OCI-LY1 (cell line): ENCODE results near the gene RBM38.

Experiments used
- H2AFZ ChIP-seq: fragments of 200-600 bp; sonication (generic), shearing (Covaris generic); 2 replicates; pipeline ENCODE4 v1.6.0; 2014; ENCODE audit warnings: antibody characterized with exemption, mild to moderate bottlenecking, low read length
- H3F3A ChIP-seq: fragments of 200-600 bp; sonication (generic), shearing (Covaris generic); 2 replicates; pipeline ENCODE4 v1.6.0; 2014; ENCODE audit warnings: mild to moderate bottlenecking, antibody characterized with exemption, low read length, moderate library complexity; ENCODE audit not compliant: insufficient read depth
- H3K27ac ChIP-seq: fragments of 200-600 bp; sonication (generic); 2 replicates; pipeline ENCODE4 v1.5.1; 2014; ENCODE audit warnings: low read length, mixed run types, mild to moderate bottlenecking, low read depth; ENCODE audit not compliant: poor library complexity, severe bottlenecking
- H3K27me3 ChIP-seq: fragments of 200-600 bp; sonication (generic); 2 replicates; pipeline ENCODE4 v1.6.0; 2014; ENCODE audit warnings: antibody characterized with exemption, mild to moderate bottlenecking, low read length, moderate library complexity; ENCODE audit not compliant: insufficient read depth
- H3K36me3 ChIP-seq: fragments of 200-600 bp; sonication (generic); 2 replicates; pipeline ENCODE4 v1.6.1; 2014; ENCODE audit warnings: mild to moderate bottlenecking, antibody characterized with exemption, low read length, moderate library complexity, mixed read lengths; ENCODE audit not compliant: insufficient read depth
- H3K4me1 ChIP-seq: fragments of 200-600 bp; sonication (generic); 2 replicates; pipeline ENCODE4 v1.5.1; 2014; ENCODE audit warnings: mild to moderate bottlenecking, low read length, moderate library complexity; ENCODE audit not compliant: insufficient read depth, severe bottlenecking
- H3K4me2 ChIP-seq: fragments of 200-600 bp; sonication (generic), shearing (Covaris generic); 2 replicates; pipeline ENCODE4 v1.6.1; 2014; ENCODE audit warnings: low read length
- H3K4me3 ChIP-seq: fragments of 200-600 bp; sonication (generic); 2 replicates; pipeline ENCODE4 v1.5.1; 2014; ENCODE audit warnings: low read length, low read depth, mild to moderate bottlenecking, mixed read lengths; ENCODE audit not compliant: poor library complexity, severe bottlenecking
- H3K79me2 ChIP-seq: fragments of 200-600 bp; shearing (Covaris generic); 2 replicates; pipeline ENCODE4 v1.6.1; 2016; ENCODE audit warnings: mixed run types, low read length, mixed read lengths; ENCODE audit not compliant: insufficient read depth
- H3K9ac ChIP-seq: fragments of 200-600 bp; sonication (generic), shearing (Covaris generic); 2 replicates; pipeline ENCODE4 v1.6.1; 2014; ENCODE audit warnings: mild to moderate bottlenecking, low read length, mixed read lengths
- H3K9me2 ChIP-seq: fragments of 200-600 bp; sonication (generic), shearing (Covaris generic); 2 replicates; pipeline ENCODE4 v1.6.1; 2014; ENCODE audit warnings: low read depth, mild to moderate bottlenecking, low read length, mixed read lengths
- H3K9me3 ChIP-seq: fragments of 200-600 bp; shearing (Covaris generic); 2 replicates; pipeline ENCODE4 v1.6.1; 2014; ENCODE audit warnings: low read length, mixed read lengths
- H4K20me1 ChIP-seq: fragments of 200-600 bp; sonication (generic), shearing (Covaris generic); 2 replicates; pipeline ENCODE4 v1.6.0; 2016; ENCODE audit warnings: mild to moderate bottlenecking, low read length; ENCODE audit not compliant: insufficient read depth
- CTCF ChIP-seq: fragments of 200-600 bp; sonication (generic), shearing (Covaris generic); IDR thresholded peaks from 2 replicates; pipeline ENCODE4 v1.5.1; 2017; ENCODE audit warnings: mild to moderate bottlenecking, antibody characterized with exemption, low read length, moderate library complexity, mixed read lengths
- EZH2 ChIP-seq: fragments of 200-600 bp; sonication (generic), shearing (Covaris generic); IDR thresholded peaks from 2 replicates; pipeline ENCODE4 v1.8.0; 2017; ENCODE audit warnings: borderline replicate concordance, mixed run types, mild to moderate bottlenecking, antibody characterized with exemption, low read length, moderate library complexity, mixed read lengths

Gene RBM38

GRCh38 chr20:57408131-57408530 is 16.9 kb downstream of the RBM38 start:
- Histone ChIP-seq H3K27me3 (no peaks in the 10 kb centered on the region), H3K4me3 (no peak overlapping the region), H3K4me1 (no peaks in the 10 kb centered on the region), H3K9me2 (no peaks in the 10 kb centered on the region), H3K36me3 (peaks cover 69% of the 10 kb centered on the region), H3K9ac (no peak overlapping the region), H3K27ac (no peak overlapping the region), H3K4me2 (no peak overlapping the region), H3K9me3 (no peaks in the 10 kb centered on the region), H2AFZ (no peak overlapping the region), H3K79me2 (no peaks in the 10 kb centered on the region), H3F3A (peaks cover 5% of the 10 kb centered on the region; the same call in 1 of the 2 replicates), H4K20me1 (no peaks in the 10 kb centered on the region)
- TF ChIP-seq CTCF (no peak), EZH2 (no peak)

DNA sequence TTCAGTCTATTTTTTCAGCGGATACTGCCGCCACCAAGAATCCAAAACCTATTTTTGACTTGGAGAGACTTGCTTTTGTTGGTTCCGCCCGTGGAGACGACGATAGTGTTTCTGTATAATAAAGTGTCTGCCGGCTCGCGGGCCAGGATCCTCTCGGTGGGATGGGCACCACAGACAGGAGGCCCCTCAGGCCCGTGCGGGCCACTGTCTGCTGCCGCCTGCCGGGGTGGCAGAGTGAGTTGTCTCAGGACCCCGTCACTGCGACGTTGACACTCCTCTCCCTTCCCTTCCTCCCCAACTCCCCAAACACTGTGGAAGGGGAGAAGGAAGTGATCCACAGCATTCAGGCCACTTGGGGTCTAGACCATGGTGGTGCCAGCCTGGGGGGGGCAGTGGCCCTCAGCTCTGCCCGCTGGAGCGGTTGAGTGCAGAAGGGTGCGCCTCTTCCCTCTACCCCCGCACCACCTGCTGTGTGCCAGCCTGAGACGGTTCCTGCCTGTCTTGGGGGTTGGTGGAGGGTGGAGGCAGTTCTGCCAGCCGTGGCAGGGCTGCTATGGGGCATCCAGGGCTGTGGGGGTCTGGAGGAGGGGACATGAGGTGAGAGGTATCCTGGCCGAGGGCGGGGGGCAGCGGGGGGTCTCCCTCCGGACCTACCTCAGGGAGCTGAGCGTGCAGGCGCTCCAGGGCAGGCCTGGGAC is 17.5 kb downstream of the RBM38 start:
- Histone ChIP-seq H4K20me1 (no peaks in the 10 kb centered on the region), H3K9ac (no peak overlapping the region), H3K9me3 (no peaks in the 10 kb centered on the region), H3K9me2 (no peaks in the 10 kb centered on the region), H3F3A (peaks cover 5% of the 10 kb centered on the region; the same call in 1 of the 2 replicates), H3K4me3 (no peak overlapping the region), H3K4me1 (no peaks in the 10 kb centered on the region), H3K79me2 (no peaks in the 10 kb centered on the region), H3K27me3 (no peaks in the 10 kb centered on the region), H2AFZ (no peak overlapping the region), H3K4me2 (no peak overlapping the region), H3K36me3 (peaks cover 64% of the 10 kb centered on the region), H3K27ac (no peak overlapping the region)
- TF ChIP-seq EZH2 (no peak), CTCF (no peak)

DNA sequence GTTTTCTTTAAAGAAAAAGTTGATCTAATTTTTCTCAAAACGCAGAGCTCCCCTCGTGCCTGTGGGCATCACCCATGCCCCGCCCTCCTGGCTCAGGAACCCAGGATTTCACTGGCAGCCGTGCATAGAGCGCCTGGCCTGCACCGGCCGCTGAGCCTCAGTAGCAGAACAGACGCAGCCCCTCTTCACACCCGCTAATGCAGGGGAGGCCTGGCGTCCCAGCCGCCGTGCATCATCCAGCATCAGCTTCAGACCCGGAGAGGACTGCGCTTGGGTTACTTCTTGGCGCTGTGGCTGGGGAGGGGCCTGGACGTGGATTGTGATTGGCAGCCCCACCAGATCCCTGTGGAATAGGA is 18.1 kb downstream of the RBM38 start:
- H3K9ac ChIP-seq = no peak overlapping the region
- peaks cover 5% of the 10 kb centered on the region; the same call in 1 of the 2 replicates for H3F3A ChIP-seq
- H3K4me3 ChIP-seq = no peak overlapping the region
- H3K4me2 ChIP-seq = no peak overlapping the region
- no peaks in the 10 kb centered on the region for H3K27me3 ChIP-seq
- no peaks in the 10 kb centered on the region for H3K79me2 ChIP-seq
- H3K36me3 ChIP-seq = peaks cover 58% of the 10 kb centered on the region
- H3K9me3 ChIP-seq = no peaks in the 10 kb centered on the region
- no peaks in the 10 kb centered on the region for H4K20me1 ChIP-seq
- no peaks in the 10 kb centered on the region for H3K9me2 ChIP-seq
- peak overlapping the region; percentile 18 for H3K27ac ChIP-seq
- no peaks in the 10 kb centered on the region for H3K4me1 ChIP-seq
- TF ChIP-seq CTCF (no peak), EZH2 (no peak)
- no peak overlapping the region for H2AFZ ChIP-seq
